ENCODE results near the gene CTU1.

GRCh38 chr19:51059715-51060114 is 48.5 kb downstream of the CTU1 start:
- no peak for TF ChIP-seq CTCF (IDR thresholded peaks at IDR 0.05; ENCODE audit: low read depth, low read length)
- no peak for TF ChIP-seq POLR2A (IDR thresholded peaks at IDR 0.05; ENCODE audit: extremely low read depth, insufficient read length)
- TF ChIP-seq MAX (IDR thresholded peaks at IDR 0.05; ENCODE audit: low read depth, low read length), result no peak
